Right lobe of liver (tissue), 6 donors: ENCODE measurements around the gene SLC35F4. TPM values are rescaled to one million over a fixed set of nuclear protein-coding genes. Genes with fewer than 3 reads are reported as not detected.

Experiments used
- ATAC-seq, 4 donors: fragments of 200-7000 bp; cut with Tn5 transposase; one replicate each; pipeline ENCODE4 v1.9.1; 2020; ENCODE audit warnings: mild to moderate bottlenecking in 4 of 4, moderate library complexity in 4 of 4
- DNase-seq, 3 donors: peaks; one replicate each; pipeline ENCODE4 v3.0.0-alpha.2; 2020
- H3K27ac ChIP-seq, 3 donors: fragments of 200-600 bp; one replicate each; pipeline ENCODE4 v1.8.0; 2022
- H3K27me3 ChIP-seq, 2 donors: fragments of 200-600 bp; one replicate each; pipeline ENCODE4 v1.8.0; 2022
- H3K36me3 ChIP-seq, 4 donors: fragments of 200-600 bp; sonication (generic) in 1 of 4; one replicate each; pipeline versions ENCODE4 v1.5.1 to v1.8.0; 2017 to 2022; ENCODE audit warnings: control low read depth in 1 of 4
- H3K4me1 ChIP-seq, 4 donors: fragments of 200-600 bp; sonication (generic) in 1 of 4; one replicate each; pipeline versions ENCODE4 v1.5.1 to v1.8.0; 2017 to 2022; ENCODE audit warnings: control low read depth in 1 of 4
- H3K4me3 ChIP-seq, 3 donors: fragments of 200-600 bp; one replicate each; pipeline ENCODE4 v1.8.0; 2022
- H3K9me3 ChIP-seq, 4 donors: fragments of 200-600 bp; sonication (generic) in 1 of 4; one replicate each; pipeline versions ENCODE4 v1.5.1 to v1.8.0; 2017 to 2022; ENCODE audit warnings: control low read depth in 1 of 4
- CTCF ChIP-seq, 4 donors: fragments of 200-600 bp in 3 of 4; fragments of 450-650 bp in 1 of 4; IDR thresholded peaks; one replicate each; pipeline versions ENCODE4 v1.5.1 to v1.8.0; 2016 to 2022; ENCODE audit warnings: antibody characterized with exemption in 4 of 4, mild to moderate bottlenecking in 2 of 4
- POLR2A ChIP-seq: fragments of 450-650 bp; IDR thresholded peaks from one replicate; pipeline ENCODE4 v1.6.1; 2017; ENCODE audit warnings: antibody characterized with exemption, mild to moderate bottlenecking
- WGBS: methylation state at CpG from one replicate; pipeline ENCODE4 v1.1.6; 2018; ENCODE audit warnings: low coverage, low lambda C conversion rate; ENCODE audit not compliant: insufficient coverage; ENCODE audit errors: missing lambda C conversion rate; 5-methylcytosine and 5-hydroxymethylcytosine counted together
- intact Hi-C, 2 donors: fragments of 100-400 bp; cut with DNase I; formaldehyde crosslinking; loops; one replicate each; pipeline versions ENCODE4 v1.11.2 to v1.14.1; 2022
- total RNA-seq, 6 experiments: library from RNA; depleted of rRNA in 2 of 6; stranded (reverse); fragments of >200 nt in 2 of 6; fragmentation: NEBNext Ultra II Directional in 3 of 6; extraction: Animal tissue kit (Norgen Biotek cat#: 25700) in 3 of 6; gene quantifications; one replicate each; pipeline versions ENCODE4 v1.1.0 to v1.2.4, GENCODE V29; 2016 to 2023
- donor health status: DM: no; HTN: yes; CAD: no.
- donor health status: DM: no; HTN: no; CAD: no.
- donor health status: DM: no; HTN: no; CAD: no.
- donor health status: DM: no; HTN: yes; CAD: no.
- donor health status: DM: no; HTN: yes; CAD: no.

The SLC35F4 gene
- total RNA-seq, 6 experiments from 2014 or later = not detected

DNA sequence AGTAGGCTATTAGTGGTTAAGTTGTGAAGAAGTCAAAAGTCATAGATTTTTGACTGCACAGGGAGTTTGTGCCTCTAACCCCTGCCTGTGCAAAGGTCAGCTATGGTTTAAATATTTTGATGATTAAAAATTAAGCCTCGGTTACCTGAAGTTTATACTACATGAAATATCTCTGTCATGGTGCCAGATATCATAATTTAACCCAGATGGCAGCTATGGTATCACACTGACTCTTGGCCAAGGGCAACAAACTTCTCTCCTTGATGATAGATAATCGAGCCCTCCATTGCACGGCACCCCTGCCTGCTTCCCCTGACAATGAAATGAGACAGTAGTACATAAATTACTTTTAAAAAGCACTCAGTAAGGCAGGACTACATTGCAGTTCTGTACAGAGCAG lies 80.8 kb downstream of the SLC35F4 start:
- H3K4me3 ChIP-seq = no peak overlapping the region
- H3K4me1 ChIP-seq = no peaks in the 10 kb centered on the region
- no peaks in the 10 kb centered on the region for H3K9me3 ChIP-seq
- 23% methylated on average over 3 of the region's 3 CpGs for WGBS
- H3K27ac ChIP-seq = no peak overlapping the region
- H3K27me3 ChIP-seq = no peaks in the 10 kb centered on the region
- intact Hi-C loops = no loop called here
- TF ChIP-seq CTCF (IDR thresholded peaks at IDR 0.05) (no peak), POLR2A (no peak)
- ATAC-seq = no peak
- no peak for DNase-seq
- no peaks in the 10 kb centered on the region for H3K36me3 ChIP-seq

GRCh38 chr14:57771801-57772200 lies 94.1 kb downstream of the SLC35F4 start:
- no peaks in the 10 kb centered on the region for H3K9me3 ChIP-seq
- intact Hi-C loops = no loop called here
- no peak overlapping the region for H3K27ac ChIP-seq
- 77% methylated on average over 4 of the region's 4 CpGs for WGBS
- H3K4me3 ChIP-seq = no peak overlapping the region
- no peaks in the 10 kb centered on the region for H3K27me3 ChIP-seq
- no peaks in the 10 kb centered on the region for H3K4me1 ChIP-seq
- no peak for DNase-seq
- ATAC-seq = no peak
- TF ChIP-seq CTCF (IDR thresholded peaks at IDR 0.05) (no peak), POLR2A (no peak)
- H3K36me3 ChIP-seq = no peaks in the 10 kb centered on the region

DNA sequence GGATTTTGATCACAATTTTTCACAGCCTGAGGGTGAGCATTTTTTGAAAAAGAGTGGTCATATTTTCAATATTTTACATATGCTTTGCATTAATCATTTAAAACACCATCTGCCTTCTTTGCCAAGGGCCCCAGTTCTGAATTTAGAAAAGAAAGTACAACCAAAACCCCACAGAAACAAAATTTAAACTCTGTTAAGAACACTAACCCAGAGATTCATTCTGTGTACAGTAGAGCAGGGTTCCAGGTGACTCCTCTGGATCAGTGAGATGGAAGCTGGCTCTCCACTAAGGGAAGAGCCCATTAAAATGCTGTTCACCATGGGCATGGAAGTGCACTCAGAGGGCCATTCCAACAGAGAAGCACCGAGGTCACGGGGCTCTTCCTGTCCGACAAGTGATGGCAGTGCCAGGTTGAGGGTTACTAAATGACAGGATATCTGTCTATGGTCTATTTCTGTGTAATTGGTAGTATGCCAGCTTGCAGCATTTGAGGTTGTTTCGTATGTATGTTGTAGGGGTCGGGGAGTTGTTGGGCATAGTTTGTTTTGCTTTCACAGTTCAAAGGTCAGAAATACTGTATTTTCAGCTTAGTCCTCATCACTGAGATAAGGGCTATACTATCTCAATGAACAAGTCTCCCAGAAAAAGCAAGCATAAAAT lies 95.9 kb downstream of the SLC35F4 start:
- no peak overlapping the region for H3K27ac ChIP-seq
- DNase-seq = no peak
- TF ChIP-seq CTCF (IDR thresholded peaks at IDR 0.05) (no peak), POLR2A (no peak)
- H3K27me3 ChIP-seq = no peaks in the 10 kb centered on the region
- no peaks in the 10 kb centered on the region for H3K36me3 ChIP-seq
- H3K4me3 ChIP-seq = no peak overlapping the region
- H3K4me1 ChIP-seq = no peaks in the 10 kb centered on the region
- ATAC-seq = no peak
- intact Hi-C loops = no loop called here
- 24% methylated on average over 2 of the region's 5 CpGs for WGBS
- no peaks in the 10 kb centered on the region for H3K9me3 ChIP-seq

DNA sequence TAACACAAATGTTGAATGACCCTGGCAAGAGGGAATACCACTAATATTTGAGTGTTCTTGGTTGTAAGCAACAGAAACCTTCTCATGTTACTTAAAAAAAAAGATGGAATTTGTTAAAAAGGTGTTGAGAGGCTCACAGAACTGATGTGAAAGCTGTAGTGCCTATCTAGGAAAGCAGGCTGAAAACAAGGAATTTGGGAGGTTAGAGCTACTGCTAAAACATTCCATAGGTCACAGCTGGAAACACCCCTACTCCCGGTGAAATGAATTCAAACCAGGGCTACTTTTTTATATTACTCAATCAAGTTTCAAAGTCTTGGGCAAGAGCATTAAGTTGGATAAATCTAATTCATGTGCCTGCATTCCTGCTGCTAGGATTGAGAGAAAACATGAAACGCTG lies 104.1 kb downstream of the SLC35F4 start:
- Histone ChIP-seq H3K36me3 (no peaks in the 10 kb centered on the region), H3K27me3 (peaks cover 0 to 5% of the 10 kb centered on the region in 2 donors), H3K4me3 (no peak overlapping the region), H3K4me1 (no peaks in the 10 kb centered on the region), H3K9me3 (no peaks in the 10 kb centered on the region), H3K27ac (no peak overlapping the region)
- intact Hi-C loops = no loop called here
- no peak for ATAC-seq
- 46% methylated on average over 2 of the region's 2 CpGs for WGBS
- TF ChIP-seq CTCF (IDR thresholded peaks at IDR 0.05) (no peak), POLR2A (no peak)
- DNase-seq = no peak
